ENCODE results near the gene YAF2.

YAF2 gene

GRCh38 chr12:42187799-42188198 lies 50.2 kb downstream of the YAF2 start:
- no peaks in the 10 kb centered on the region for H3K27me3 ChIP-seq (ENCODE audit: insufficient read depth, low read length)
- H3K36me3 ChIP-seq (ENCODE audit: insufficient read depth, low read length) = peaks cover 8% of the 10 kb centered on the region
- no peaks in the 10 kb centered on the region for H4K20me1 ChIP-seq (ENCODE audit: insufficient read depth, low read length)
- no peak overlapping the region for H3K4me2 ChIP-seq (ENCODE audit: low read length)
- no peak overlapping the region for H3K4me3 ChIP-seq (ENCODE audit: low read depth, low read length, poor library complexity, severe bottlenecking)
- no peak overlapping the region for H3K27ac ChIP-seq (ENCODE audit: low read depth, low read length, poor library complexity, severe bottlenecking)
- no peak for TF ChIP-seq EZH2 (IDR thresholded peaks at IDR 0.05; ENCODE audit: borderline replicate concordance, low read length)
- no peak for TF ChIP-seq CTCF (IDR thresholded peaks at IDR 0.05; ENCODE audit: low read length)
- no peaks in the 10 kb centered on the region for H3K9me3 ChIP-seq (ENCODE audit: low read length)
- no peak overlapping the region for H2AFZ ChIP-seq (ENCODE audit: low read length)
- H3K9me2 ChIP-seq (ENCODE audit: low read depth, low read length) = no peaks in the 10 kb centered on the region
- peaks cover 4% of the 10 kb centered on the region; the same call in 1 of the 2 replicates for H3K79me2 ChIP-seq (ENCODE audit: insufficient read depth, low read length)
- H3F3A ChIP-seq (ENCODE audit: insufficient read depth, low read length) = no peaks in the 10 kb centered on the region
- H3K4me1 ChIP-seq (ENCODE audit: insufficient read depth, low read length, severe bottlenecking) = peaks cover 4% of the 10 kb centered on the region
- H3K9ac ChIP-seq (ENCODE audit: low read length) = no peak overlapping the region

- H3K79me2 ChIP-seq (ENCODE audit: insufficient read depth, low read length) = peaks cover 4% of the 10 kb centered on the region; the same call in 1 of the 2 replicates
- H3K9me3 ChIP-seq (ENCODE audit: low read length) = no peaks in the 10 kb centered on the region
- H3F3A ChIP-seq (ENCODE audit: insufficient read depth, low read length) = no peaks in the 10 kb centered on the region
- H3K4me2 ChIP-seq (ENCODE audit: low read length) = no peak overlapping the region
- H2AFZ ChIP-seq (ENCODE audit: low read length) = no peak overlapping the region
- peaks cover 4% of the 10 kb centered on the region for H3K4me1 ChIP-seq (ENCODE audit: insufficient read depth, low read length, severe bottlenecking)
- no peak overlapping the region for H3K4me3 ChIP-seq (ENCODE audit: low read depth, low read length, poor library complexity, severe bottlenecking)
- TF ChIP-seq EZH2 (IDR thresholded peaks at IDR 0.05; ENCODE audit: borderline replicate concordance, low read length) = no peak
- TF ChIP-seq CTCF (IDR thresholded peaks at IDR 0.05; ENCODE audit: low read length) = no peak
- H3K27me3 ChIP-seq (ENCODE audit: insufficient read depth, low read length) = no peaks in the 10 kb centered on the region
- H3K9ac ChIP-seq (ENCODE audit: low read length) = no peak overlapping the region
- H3K27ac ChIP-seq (ENCODE audit: low read depth, low read length, poor library complexity, severe bottlenecking) = no peak overlapping the region
- H3K36me3 ChIP-seq (ENCODE audit: insufficient read depth, low read length) = peaks cover 10% of the 10 kb centered on the region
- no peaks in the 10 kb centered on the region for H4K20me1 ChIP-seq (ENCODE audit: insufficient read depth, low read length)
- no peaks in the 10 kb centered on the region for H3K9me2 ChIP-seq (ENCODE audit: low read depth, low read length)
Observed at GRCh38 chr12:42186793-42187192, 51.3 kb downstream of the YAF2 start.

- H3K4me3 ChIP-seq (ENCODE audit: low read depth, low read length, poor library complexity, severe bottlenecking) = no peak overlapping the region
- H3K27me3 ChIP-seq (ENCODE audit: insufficient read depth, low read length) = no peaks in the 10 kb centered on the region
- no peaks in the 10 kb centered on the region for H3K79me2 ChIP-seq (ENCODE audit: insufficient read depth, low read length)
- H4K20me1 ChIP-seq (ENCODE audit: insufficient read depth, low read length) = no peaks in the 10 kb centered on the region
- peaks cover 13% of the 10 kb centered on the region for H3K36me3 ChIP-seq (ENCODE audit: insufficient read depth, low read length)
- no peak overlapping the region for H3K9ac ChIP-seq (ENCODE audit: low read length)
- TF ChIP-seq CTCF (IDR thresholded peaks at IDR 0.05; ENCODE audit: low read length) (no peak), EZH2 (IDR thresholded peaks at IDR 0.05; ENCODE audit: borderline replicate concordance, low read length) (no peak)
- no peak overlapping the region for H3K27ac ChIP-seq (ENCODE audit: low read depth, low read length, poor library complexity, severe bottlenecking)
- H3K4me1 ChIP-seq (ENCODE audit: insufficient read depth, low read length, severe bottlenecking) = peaks cover 4% of the 10 kb centered on the region
- no peaks in the 10 kb centered on the region for H3K9me3 ChIP-seq (ENCODE audit: low read length)
- no peak overlapping the region for H2AFZ ChIP-seq (ENCODE audit: low read length)
- no peaks in the 10 kb centered on the region for H3K9me2 ChIP-seq (ENCODE audit: low read depth, low read length)
- H3F3A ChIP-seq (ENCODE audit: insufficient read depth, low read length) = no peaks in the 10 kb centered on the region
- no peak overlapping the region for H3K4me2 ChIP-seq (ENCODE audit: low read length)
Observed at GRCh38 chr12:42182394-42182793, 55.7 kb downstream of the YAF2 start.

Measured in OCI-LY1 (cell line).